Mucosa of gallbladder (tissue), 1 donor: ENCODE results near the gene TREH. TPM values are rescaled to one million over a fixed set of nuclear protein-coding genes. Genes with fewer than 3 reads are reported as not detected.
A peak's percentile ranks its signal among the peaks of the same experiment; 100 is the strongest.
"Not testable (repeated sequence)": the region's sequence is repeated elsewhere in the genome, so short reads cannot be mapped to it uniquely, and the experiment has no call there.

Experiments used
- DNase-seq: peaks from one replicate; pipeline ENCODE4 v3.0.0-alpha.2; 2020; ENCODE audit warnings: low spot score
- total RNA-seq: library from RNA; stranded (reverse); gene quantifications from one replicate; pipeline ENCODE4 v1.2.1, GENCODE V29; 2021
- donor health status: DM: no; HTN: no; CAD: no.

The TREH gene
- total RNA-seq: 23.0 TPM

GRCh38 chr11:118679483-118679882 lies at the start of gene TREH:
Gene TREH (minus strand): TSS chr11:118679650. CDS start chr11:118679627, 23 bp downstream.
- DNase-seq: peak; percentile 83

- DNase-seq: not testable (repeated sequence)
Measured at GRCh38 chr11:118728112-118728511, 48.7 kb upstream of the TREH start.

- not testable (repeated sequence) for DNase-seq
Measured at GRCh38 chr11:118727721-118728066, 48.2 kb upstream of the TREH start.

GRCh38 chr11:118727001-118727720 lies 47.7 kb upstream of the TREH start:
- not testable (repeated sequence) for DNase-seq

GRCh38 chr11:118721478-118722015 lies 42.1 kb upstream of the TREH start:
- not testable (repeated sequence) for DNase-seq

- not testable (repeated sequence) for DNase-seq
Measured at GRCh38 chr11:118720740-118721139, 41.3 kb upstream of the TREH start.

- not testable (repeated sequence) for DNase-seq
Measured at GRCh38 chr11:118720078-118720477, 40.6 kb upstream of the TREH start.

- not testable (repeated sequence) for DNase-seq
Measured at GRCh38 chr11:118718562-118718961, 39.1 kb upstream of the TREH start.

GRCh38 chr11:118717733-118718132 lies 38.3 kb upstream of the TREH start:
- not testable (repeated sequence) for DNase-seq

GRCh38 chr11:118717221-118717620 lies 37.8 kb upstream of the TREH start:
- not testable (repeated sequence) for DNase-seq

- DNase-seq: no peak
Measured at GRCh38 chr11:118715837-118716260, 36.4 kb upstream of the TREH start.

GRCh38 chr11:118715245-118715831 lies 35.9 kb upstream of the TREH start:
- no peak for DNase-seq

- no peak for DNase-seq
Measured at GRCh38 chr11:118714816-118715215, 35.4 kb upstream of the TREH start.

- DNase-seq: not testable (repeated sequence)
Measured at GRCh38 chr11:118714416-118714815, 35.0 kb upstream of the TREH start.

- DNase-seq: no peak
Measured at GRCh38 chr11:118708296-118708695, 28.8 kb upstream of the TREH start.

GRCh38 chr11:118706546-118706825 lies 27.0 kb upstream of the TREH start:
- no peak for DNase-seq

- DNase-seq: no peak
Measured at GRCh38 chr11:118705791-118706545, 26.5 kb upstream of the TREH start.

GRCh38 chr11:118705111-118705741 lies 25.8 kb upstream of the TREH start:
- DNase-seq: no peak

GRCh38 chr11:118703563-118704106 lies 24.2 kb upstream of the TREH start:
- DNase-seq: peak; percentile 34

GRCh38 chr11:118699506-118700220 lies 20.2 kb upstream of the TREH start:
- DNase-seq: no peak

- no peak for DNase-seq
Measured at GRCh38 chr11:118697346-118697745, 17.9 kb upstream of the TREH start.
